H9 (cell line): Measurements from ENCODE around the gene MTOR. TPM values are rescaled to one million over a fixed set of nuclear protein-coding genes. Genes with fewer than 3 reads are reported as not detected.

Experiments
- DNase-seq: peaks from one replicate; pipeline ENCODE4 v3.0.0-alpha.2; 2017
- H2AFZ ChIP-seq: one replicate; pipeline ENCODE4 v1.6.1; 2013; ENCODE audit warnings: mild to moderate bottlenecking, low read length, control low read depth, moderate library complexity
- H2AK5ac ChIP-seq: 2 replicates; pipeline ENCODE4 v1.6.1; 2013; ENCODE audit warnings: low read length, control low read depth, mixed read lengths; ENCODE audit not compliant: insufficient read length
- H2BK120ac ChIP-seq: one replicate; pipeline ENCODE4 v1.6.1; 2013; ENCODE audit warnings: low read depth, mild to moderate bottlenecking, low read length, control low read depth, inconsistent platforms; ENCODE audit not compliant: poor library complexity, severe bottlenecking
- H2BK12ac ChIP-seq: 2 replicates; pipeline ENCODE4 v1.6.1; 2013; ENCODE audit warnings: low read length, control low read depth, mixed read lengths, low read depth; ENCODE audit not compliant: insufficient read length
- H2BK15ac ChIP-seq: 2 replicates; pipeline ENCODE4 v1.6.1; 2013; ENCODE audit warnings: low read depth, low read length, control low read depth
- H2BK20ac ChIP-seq: one replicate; pipeline ENCODE4 v1.6.1; 2013; ENCODE audit warnings: low read depth, mild to moderate bottlenecking, low read length, control low read depth, inconsistent platforms; ENCODE audit not compliant: poor library complexity, severe bottlenecking
- H2BK5ac ChIP-seq: 2 replicates; pipeline ENCODE4 v1.6.1; 2013; ENCODE audit warnings: low read length, control low read depth, mixed read lengths; ENCODE audit not compliant: insufficient read length
- H3K14ac ChIP-seq: 2 replicates; pipeline ENCODE4 v1.6.1; 2013; ENCODE audit warnings: low read length, control low read depth; ENCODE audit not compliant: insufficient read depth
- H3K18ac ChIP-seq: 2 replicates; pipeline ENCODE4 v1.6.1; 2013; ENCODE audit warnings: low read depth, mild to moderate bottlenecking, mixed read lengths, low read length, control low read depth; ENCODE audit not compliant: insufficient read length
- H3K23ac ChIP-seq: 2 replicates; pipeline ENCODE4 v1.6.1; 2013; ENCODE audit warnings: low read length, control low read depth, mixed read lengths, low read depth; ENCODE audit not compliant: insufficient read length
- H3K23me2 ChIP-seq: 2 replicates; pipeline ENCODE4 v1.6.1; 2013; ENCODE audit warnings: low read depth, mild to moderate bottlenecking, mixed read lengths, low read length, control low read depth; ENCODE audit not compliant: insufficient read length, poor library complexity, severe bottlenecking
- H3K27ac ChIP-seq: 2 replicates; pipeline ENCODE4 v1.5.1; 2013; ENCODE audit warnings: low read length, control low read depth, mixed read lengths, low read depth; ENCODE audit not compliant: insufficient read length
- H3K27me3 ChIP-seq: 2 replicates; pipeline ENCODE4 v1.6.1; 2013; ENCODE audit warnings: low read length, control low read depth, inconsistent platforms; ENCODE audit not compliant: insufficient read depth
- H3K4ac ChIP-seq: 2 replicates; pipeline ENCODE4 v1.6.1; 2013; ENCODE audit warnings: low read depth, mild to moderate bottlenecking, control low read depth, inconsistent platforms, low read length, moderate library complexity
- H3K4me1 ChIP-seq: 2 replicates; pipeline ENCODE4 v1.6.1; 2013; ENCODE audit warnings: low read length, control low read depth, inconsistent platforms; ENCODE audit not compliant: insufficient read depth
- H3K4me2 ChIP-seq: 2 replicates; pipeline ENCODE4 v1.6.1; 2013; ENCODE audit warnings: low read length, control low read depth, mixed read lengths; ENCODE audit not compliant: insufficient read length, insufficient read depth
- H3K56ac ChIP-seq: 2 replicates; pipeline ENCODE4 v1.6.1; 2013; ENCODE audit warnings: low read depth, mild to moderate bottlenecking, mixed read lengths, low read length, control low read depth; ENCODE audit not compliant: insufficient read length
- H3K79me1 ChIP-seq: 2 replicates; pipeline ENCODE4 v1.6.1; 2013; ENCODE audit warnings: low read depth, mild to moderate bottlenecking, moderate library complexity, low read length, control low read depth, inconsistent platforms; ENCODE audit not compliant: insufficient read depth, poor library complexity, severe bottlenecking
- H3K79me2 ChIP-seq: 2 replicates; pipeline ENCODE4 v1.6.1; 2013; ENCODE audit warnings: low read length, control low read depth, inconsistent platforms; ENCODE audit not compliant: insufficient read depth
- H3K9ac ChIP-seq: 2 replicates; pipeline ENCODE4 v1.6.1; 2013; ENCODE audit warnings: low read length, control low read depth, mixed read lengths; ENCODE audit not compliant: insufficient read length; ENCODE audit errors: extremely low read depth
- H3K9me3 ChIP-seq: one replicate; pipeline ENCODE4 v1.6.1; 2013; ENCODE audit warnings: low read depth, low read length, inconsistent platforms; ENCODE audit not compliant: control insufficient read depth
- H3T11ph ChIP-seq: one replicate; pipeline ENCODE4 v1.6.1; 2013; ENCODE audit warnings: mild to moderate bottlenecking, low read length, control low read depth, inconsistent platforms
- H4K20me1 ChIP-seq: one replicate; pipeline ENCODE4 v1.6.1; 2013; ENCODE audit not compliant: control insufficient read depth, insufficient read length, insufficient read depth
- H4K5ac ChIP-seq: 2 replicates; pipeline ENCODE4 v1.6.1; 2013; ENCODE audit warnings: low read depth, mild to moderate bottlenecking, mixed read lengths, low read length, control low read depth; ENCODE audit not compliant: insufficient read length
- H4K8ac ChIP-seq: replicated peaks from 2 replicates; pipeline ENCODE4 v1.6.1; 2013; ENCODE audit warnings: low read length, control low read depth, mixed read lengths, low read depth; ENCODE audit not compliant: insufficient read length
- H4K91ac ChIP-seq: 2 replicates; pipeline ENCODE4 v1.6.1; 2013; ENCODE audit warnings: low read depth, mild to moderate bottlenecking, moderate library complexity, mixed read lengths, low read length, control low read depth; ENCODE audit not compliant: insufficient read length
- H3K27ac Mint-ChIP-seq, 3 experiments: 2 replicates in 2 of 3; 3 replicates in 1 of 3; pipeline ENCODE4 v1.8.0; 2020 to 2021; ENCODE audit warnings: mixed read lengths in 3 of 3, mild to moderate bottlenecking in 1 of 3, moderate library complexity in 1 of 3
- H3K27me3 Mint-ChIP-seq: 2 replicates; pipeline ENCODE4 v1.8.0; 2021; ENCODE audit warnings: low read depth, mild to moderate bottlenecking, moderate library complexity, mixed read lengths
- H3K36me3 Mint-ChIP-seq, 3 experiments: 2 replicates in 2 of 3; 3 replicates in 1 of 3; pipeline ENCODE4 v1.8.0; 2020 to 2021; ENCODE audit warnings: low read depth in 3 of 3, mixed read lengths in 3 of 3; ENCODE audit not compliant: insufficient read depth in 1 of 3
- H3K4me1 Mint-ChIP-seq, 2 experiments: 2 replicates each; pipeline ENCODE4 v1.8.0; 2020; ENCODE audit warnings: mixed read lengths in 2 of 2
- H3K4me3 Mint-ChIP-seq, 2 experiments: 2 replicates in 1 of 2; 3 replicates in 1 of 2; pipeline ENCODE4 v1.8.0; 2020 to 2021; ENCODE audit warnings: mild to moderate bottlenecking in 2 of 2, mixed read lengths in 2 of 2, moderate library complexity in 1 of 2
- H3K9me3 Mint-ChIP-seq, 2 experiments: 2 replicates in 1 of 2; 3 replicates in 1 of 2; pipeline ENCODE4 v1.8.0; 2020; ENCODE audit warnings: mild to moderate bottlenecking in 2 of 2, mixed read lengths in 2 of 2, moderate library complexity in 1 of 2
- CTCF ChIP-seq: fragments of 200-600 bp; sonication (generic); conservative IDR thresholded peaks from 3 replicates; pipeline ENCODE4 v1.8.0; 2021; ENCODE audit warnings: antibody characterized with exemption, mild to moderate bottlenecking
- WGBS: extraction: QIAGEN DNeasy Blood & Tissue Kit; methylation state at CpG from one replicate; pipeline ENCODE4 v1.1.7; 2013; ENCODE audit warnings: missing lambda C conversion rate, low lambda C conversion rate, mixed read lengths; ENCODE audit not compliant: insufficient read length; ENCODE audit errors: extremely low coverage; 5-methylcytosine and 5-hydroxymethylcytosine counted together
- total RNA-seq: library from RNA; stranded (reverse); gene quantifications from 2 replicates; pipeline ENCODE4 v1.2.1, GENCODE V29; 2021

The MTOR gene
- total RNA-seq, 1 experiment from 2014 or later = 67.5 TPM

GRCh38 chr1:11245248-11245647, 17.1 kb downstream of the MTOR start:
- Histone ChIP-seq H3K18ac (no peak overlapping the region), H2BK5ac (no peak overlapping the region), H3K27ac (no peak overlapping the region), H3K14ac (no peak overlapping the region), H3K9me3 (no peaks in the 10 kb centered on the region), H4K5ac (no peak overlapping the region), H3K23me2 (no peaks in the 10 kb centered on the region), H4K8ac (no peak overlapping the region), H3K4me2 (no peak overlapping the region), H3K4ac (no peak overlapping the region), H3K79me1 (no peaks in the 10 kb centered on the region), H3K79me2 (no peaks in the 10 kb centered on the region), H3T11ph (no peak overlapping the region), H2AK5ac (no peak overlapping the region), H2BK15ac (no peak overlapping the region), H2BK120ac (no peak overlapping the region), H2BK20ac (no peak overlapping the region), H4K20me1 (no peaks in the 10 kb centered on the region), H2BK12ac (no peak overlapping the region), H3K23ac (no peak overlapping the region), H4K91ac (no peak overlapping the region), H3K56ac (no peak overlapping the region), H3K9ac (no peak overlapping the region), H3K4me1 (no peaks in the 10 kb centered on the region), H3K27me3 (no peaks in the 10 kb centered on the region), H2AFZ (no peak overlapping the region)
- no peak for DNase-seq
- TF ChIP-seq CTCF = no peak
- WGBS = no CpG with 5 or more reads among the region's 3 CpGs
- Mint-ChIP-seq H3K27me3 (no peaks in the 10 kb centered on the region), H3K4me3 (no peak overlapping the region), H3K4me1 (peaks cover 0 to under 1% of the 10 kb centered on the region in 2 experiments; a peak in 1 of 4 replicates), H3K36me3 (peaks cover 23 to 77% (median 53%) of the 10 kb centered on the region in 3 experiments), H3K9me3 (peaks cover 0 to under 1% of the 10 kb centered on the region in 2 experiments; a peak in 1 of 5 replicates), H3K27ac (no peak overlapping the region)
